Measurements from ENCODE around the gene FATE1.

- TF ChIP-seq POLR2A (IDR thresholded peaks at IDR 0.05) (no peak), CTCF (IDR thresholded peaks at IDR 0.05) (no peak)
Measured at GRCh38 chrX:151738751-151739150, 22.9 kb downstream of the FATE1 start.
